ENCODE data around the gene IGSF3.

IGSF3 gene

GRCh38 chr1:116533429-116533820, 134.1 kb downstream of the IGSF3 start:
- TF ChIP-seq SUZ12 (IDR thresholded peaks at IDR 0.05; ENCODE audit: extremely low read depth, insufficient read depth, insufficient read length) (no peak), ZNF274 (IDR thresholded peaks at IDR 0.05; ENCODE audit: low read depth, low read length) (no peak), YY1 (IDR thresholded peaks at IDR 0.05; ENCODE audit: insufficient read depth, insufficient read length) (no peak)
- Histone ChIP-seq H3K4me1 (ENCODE audit: insufficient read depth, insufficient read length) (peaks cover 2% of the 10 kb centered on the region), H3K9ac (ENCODE audit: insufficient read length, low read depth) (no peak overlapping the region), H3K4me3 (ENCODE audit: insufficient read length, low read depth) (no peak overlapping the region), H3K9me3 (ENCODE audit: insufficient read depth, low read length) (peaks cover 18% of the 10 kb centered on the region), H3K36me3 (ENCODE audit: insufficient read depth, insufficient read length, low read length) (peaks cover 51% of the 10 kb centered on the region), H3K27me3 (ENCODE audit: insufficient read depth, insufficient read length) (no peaks in the 10 kb centered on the region)
- no peak for DNase-seq (ENCODE audit: low read depth, low spot score)

- Histone ChIP-seq H3K9ac (ENCODE audit: insufficient read length, low read depth) (no peak overlapping the region), H3K36me3 (ENCODE audit: insufficient read depth, insufficient read length, low read length) (peaks cover 50% of the 10 kb centered on the region), H3K9me3 (ENCODE audit: insufficient read depth, low read length) (peaks cover 18% of the 10 kb centered on the region), H3K4me3 (ENCODE audit: insufficient read length, low read depth) (no peak overlapping the region), H3K27me3 (ENCODE audit: insufficient read depth, insufficient read length) (no peaks in the 10 kb centered on the region), H3K4me1 (ENCODE audit: insufficient read depth, insufficient read length) (peaks cover 2% of the 10 kb centered on the region)
- DNase-seq (ENCODE audit: low read depth, low spot score) = no peak
- TF ChIP-seq YY1 (IDR thresholded peaks at IDR 0.05; ENCODE audit: insufficient read depth, insufficient read length) = no peak
- no peak for TF ChIP-seq ZNF274 (IDR thresholded peaks at IDR 0.05; ENCODE audit: low read depth, low read length)
Observed at GRCh38 chr1:116532671-116533428, 134.7 kb downstream of the IGSF3 start.

DNA sequence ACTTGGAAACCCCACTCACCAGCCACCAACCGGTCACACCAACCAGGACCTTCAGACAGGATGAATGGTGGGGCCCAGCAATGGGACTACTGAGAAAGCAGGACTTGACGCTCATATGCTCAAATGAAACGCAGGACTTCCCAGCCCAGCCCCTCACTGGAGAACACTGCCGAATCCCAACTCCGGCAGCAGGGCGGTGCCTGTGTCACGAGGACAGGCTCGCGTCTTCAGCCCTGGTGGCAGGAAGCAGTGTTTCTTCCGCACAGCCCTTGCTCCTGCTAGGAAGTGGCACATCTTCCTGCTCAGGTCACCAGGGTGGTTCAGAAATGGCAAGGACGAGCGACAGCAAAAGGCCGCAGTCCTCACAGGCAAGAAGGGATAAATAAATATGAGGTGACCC, 135.6 kb downstream of the IGSF3 start:
- no peak for DNase-seq (ENCODE audit: low read depth, low spot score)
- Histone ChIP-seq H3K4me1 (ENCODE audit: insufficient read depth, insufficient read length) (peaks cover 2% of the 10 kb centered on the region), H3K27me3 (ENCODE audit: insufficient read depth, insufficient read length) (no peaks in the 10 kb centered on the region), H3K9me3 (ENCODE audit: insufficient read depth, low read length) (peaks cover 18% of the 10 kb centered on the region), H3K4me3 (ENCODE audit: insufficient read length, low read depth) (no peak overlapping the region), H3K9ac (ENCODE audit: insufficient read length, low read depth) (no peak overlapping the region), H3K36me3 (ENCODE audit: insufficient read depth, insufficient read length, low read length) (peaks cover 44% of the 10 kb centered on the region)
- TF ChIP-seq SUZ12 (IDR thresholded peaks at IDR 0.05; ENCODE audit: extremely low read depth, insufficient read depth, insufficient read length) (no peak), YY1 (IDR thresholded peaks at IDR 0.05; ENCODE audit: insufficient read depth, insufficient read length) (no peak), ZNF274 (IDR thresholded peaks at IDR 0.05; ENCODE audit: low read depth, low read length) (no peak)

GRCh38 chr1:116529681-116530080, 137.9 kb downstream of the IGSF3 start:
- no peaks in the 10 kb centered on the region for H3K27me3 ChIP-seq (ENCODE audit: insufficient read depth, insufficient read length)
- peaks cover 12% of the 10 kb centered on the region for H3K9me3 ChIP-seq (ENCODE audit: insufficient read depth, low read length)
- no peak overlapping the region for H3K4me3 ChIP-seq (ENCODE audit: insufficient read length, low read depth)
- H3K4me1 ChIP-seq (ENCODE audit: insufficient read depth, insufficient read length) = peaks cover 2% of the 10 kb centered on the region
- TF ChIP-seq ZNF274 (IDR thresholded peaks at IDR 0.05; ENCODE audit: low read depth, low read length) (no peak), SUZ12 (IDR thresholded peaks at IDR 0.05; ENCODE audit: extremely low read depth, insufficient read depth, insufficient read length) (no peak), YY1 (IDR thresholded peaks at IDR 0.05; ENCODE audit: insufficient read depth, insufficient read length) (no peak)
- no peak for DNase-seq (ENCODE audit: low read depth, low spot score)
- H3K36me3 ChIP-seq (ENCODE audit: insufficient read depth, insufficient read length, low read length) = peaks cover 29% of the 10 kb centered on the region
- H3K9ac ChIP-seq (ENCODE audit: insufficient read length, low read depth) = no peak overlapping the region

- peaks cover 7% of the 10 kb centered on the region; the same call in 1 of the 2 replicates for H3K9me3 ChIP-seq (ENCODE audit: insufficient read depth, low read length)
- TF ChIP-seq ZNF274 (IDR thresholded peaks at IDR 0.05; ENCODE audit: low read depth, low read length) (no peak), YY1 (IDR thresholded peaks at IDR 0.05; ENCODE audit: insufficient read depth, insufficient read length) (no peak), SUZ12 (IDR thresholded peaks at IDR 0.05; ENCODE audit: extremely low read depth, insufficient read depth, insufficient read length) (no peak)
- H3K27me3 ChIP-seq (ENCODE audit: insufficient read depth, insufficient read length) = no peaks in the 10 kb centered on the region
- H3K4me1 ChIP-seq (ENCODE audit: insufficient read depth, insufficient read length) = peaks cover 2% of the 10 kb centered on the region
- H3K4me3 ChIP-seq (ENCODE audit: insufficient read length, low read depth) = no peak overlapping the region
- H3K9ac ChIP-seq (ENCODE audit: insufficient read length, low read depth) = no peak overlapping the region
- peaks cover 24% of the 10 kb centered on the region for H3K36me3 ChIP-seq (ENCODE audit: insufficient read depth, insufficient read length, low read length)
- no peak for DNase-seq (ENCODE audit: low read depth, low spot score)
Observed at GRCh38 chr1:116529199-116529631, 138.3 kb downstream of the IGSF3 start.

- TF ChIP-seq SUZ12 (IDR thresholded peaks at IDR 0.05; ENCODE audit: extremely low read depth, insufficient read depth, insufficient read length) = no peak
- TF ChIP-seq YY1 (IDR thresholded peaks at IDR 0.05; ENCODE audit: insufficient read depth, insufficient read length) = no peak
- no peak for TF ChIP-seq ZNF274 (IDR thresholded peaks at IDR 0.05; ENCODE audit: low read depth, low read length)
- peaks cover 17% of the 10 kb centered on the region for H3K36me3 ChIP-seq (ENCODE audit: insufficient read depth, insufficient read length, low read length)
Observed at GRCh38 chr1:116528329-116529083, 139.0 kb downstream of the IGSF3 start.

GRCh38 chr1:116525440-116525839, 142.1 kb downstream of the IGSF3 start:
- DNase-seq (ENCODE audit: low read depth, low spot score) = no peak
- H3K27me3 ChIP-seq (ENCODE audit: insufficient read depth, insufficient read length) = no peaks in the 10 kb centered on the region
- H3K9me3 ChIP-seq (ENCODE audit: insufficient read depth, low read length) = no peaks in the 10 kb centered on the region
- no peak overlapping the region for H3K4me3 ChIP-seq (ENCODE audit: insufficient read length, low read depth)
- no peak overlapping the region for H3K9ac ChIP-seq (ENCODE audit: insufficient read length, low read depth)
- no peaks in the 10 kb centered on the region for H3K36me3 ChIP-seq (ENCODE audit: insufficient read depth, insufficient read length, low read length)
- H3K4me1 ChIP-seq (ENCODE audit: insufficient read depth, insufficient read length) = no peaks in the 10 kb centered on the region
- TF ChIP-seq SUZ12 (IDR thresholded peaks at IDR 0.05; ENCODE audit: extremely low read depth, insufficient read depth, insufficient read length) = no peak
- TF ChIP-seq YY1 (IDR thresholded peaks at IDR 0.05; ENCODE audit: insufficient read depth, insufficient read length) = no peak
- TF ChIP-seq ZNF274 (IDR thresholded peaks at IDR 0.05; ENCODE audit: low read depth, low read length) = no peak

More at GRCh38 chr1:116528329-116529083, 139.0 kb downstream of the IGSF3 start:
- Histone ChIP-seq H3K9ac (ENCODE audit: insufficient read length, low read depth) (no peak overlapping the region), H3K4me3 (ENCODE audit: insufficient read length, low read depth) (no peak overlapping the region), H3K4me1 (ENCODE audit: insufficient read depth, insufficient read length) (peaks cover 2% of the 10 kb centered on the region), H3K9me3 (ENCODE audit: insufficient read depth, low read length) (0 out of 2 replicates have a peak, but pooled peaks cover under 1% of the 10 kb centered on the region), H3K27me3 (ENCODE audit: insufficient read depth, insufficient read length) (no peaks in the 10 kb centered on the region)
- DNase-seq (ENCODE audit: low read depth, low spot score) = no peak

Measured in NT2/D1 (cell line).